GM19372 (cell line): Measurements from ENCODE around the gene MAP3K5.
"Not testable (repeated sequence)": the region's sequence is repeated elsewhere in the genome, so short reads cannot be mapped to it uniquely, and the experiment has no call there.

Experiments
- ATAC-seq: cut with Tn5 transposase; IDR thresholded peaks from one replicate; pipeline ENCODE4 v1.9.1; 2021; ENCODE audit warnings: mild to moderate bottlenecking, low read depth, moderate library complexity; ENCODE audit not compliant: unreplicated experiment

The MAP3K5 gene

DNA sequence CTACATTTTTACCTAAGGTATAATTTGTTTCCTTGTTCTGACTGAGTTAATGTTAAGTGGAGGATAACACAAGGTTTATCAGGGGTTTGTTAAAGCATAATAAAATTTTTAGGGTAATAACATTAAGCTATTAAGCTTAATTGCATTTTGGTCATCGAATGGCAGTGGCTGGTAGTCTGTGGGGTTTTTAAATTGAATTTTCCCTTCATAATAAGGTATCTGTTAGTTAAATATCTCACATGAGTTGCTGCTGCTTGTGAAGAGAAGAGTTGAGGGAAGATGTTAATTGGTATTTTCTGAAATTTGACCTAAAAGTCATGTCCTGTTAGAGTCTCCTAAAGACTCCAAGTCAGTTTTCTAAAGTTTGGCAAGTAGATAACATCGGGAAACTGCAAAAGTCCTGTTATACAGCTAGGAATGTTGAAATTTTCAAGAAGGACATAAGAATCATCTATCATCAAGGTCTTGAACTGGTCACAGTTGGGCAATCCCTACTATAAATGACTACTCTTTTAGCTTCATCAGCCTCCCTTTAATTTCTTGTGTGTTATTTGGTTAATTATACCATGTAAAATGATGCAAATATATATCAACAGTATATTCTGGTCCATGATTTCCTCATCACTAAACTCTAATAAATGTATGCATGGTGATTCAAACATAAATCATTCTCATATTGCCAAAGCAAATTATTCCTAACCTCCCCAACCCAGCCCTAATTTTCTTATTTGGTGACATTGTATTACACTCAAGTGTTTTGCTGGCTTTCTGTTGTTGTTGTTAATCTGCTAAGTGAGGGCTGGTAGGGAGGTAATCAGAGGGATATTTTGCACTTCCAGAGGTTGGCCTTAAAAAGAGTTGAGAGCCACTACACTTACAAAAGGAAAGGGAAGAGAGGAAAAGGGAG lies 64.0 kb downstream of the MAP3K5 start:
- ATAC-seq, result no peak

DNA sequence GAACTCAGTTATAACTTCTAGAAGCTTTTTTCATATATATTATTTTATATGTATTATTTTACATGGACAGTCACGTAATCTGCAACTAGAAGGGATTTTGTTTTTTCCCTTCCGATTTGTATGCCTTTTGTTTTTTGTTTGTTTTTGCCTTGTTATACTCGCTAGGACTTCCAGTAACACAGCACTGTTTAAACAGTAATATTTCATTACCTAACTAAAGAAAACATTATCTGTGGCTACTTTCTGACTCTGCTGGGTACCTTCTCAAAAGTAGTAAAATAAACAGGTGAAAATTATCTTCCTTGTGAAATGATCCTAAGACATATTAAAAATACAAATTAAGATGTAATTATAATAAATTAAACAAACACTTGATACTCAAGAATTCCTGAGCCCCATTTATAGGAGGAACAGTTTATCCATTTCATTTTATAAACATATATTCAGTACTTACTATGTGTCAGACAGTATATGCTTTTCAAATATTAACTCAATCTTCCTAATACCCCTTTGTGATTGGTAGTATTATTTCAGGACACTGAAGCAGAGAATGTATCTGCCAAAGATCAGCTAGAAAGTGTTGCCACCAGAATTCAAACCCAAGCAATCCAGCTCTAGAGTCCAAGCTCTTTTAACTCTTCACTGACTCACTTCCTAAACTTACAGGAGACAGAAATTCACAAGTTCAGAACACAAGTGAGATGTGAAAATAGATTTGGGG lies 65.3 kb downstream of the MAP3K5 start:
- no peak for ATAC-seq

GRCh38 chr6:136725124-136725523 lies 67.2 kb downstream of the MAP3K5 start:
- ATAC-seq, result no peak

DNA sequence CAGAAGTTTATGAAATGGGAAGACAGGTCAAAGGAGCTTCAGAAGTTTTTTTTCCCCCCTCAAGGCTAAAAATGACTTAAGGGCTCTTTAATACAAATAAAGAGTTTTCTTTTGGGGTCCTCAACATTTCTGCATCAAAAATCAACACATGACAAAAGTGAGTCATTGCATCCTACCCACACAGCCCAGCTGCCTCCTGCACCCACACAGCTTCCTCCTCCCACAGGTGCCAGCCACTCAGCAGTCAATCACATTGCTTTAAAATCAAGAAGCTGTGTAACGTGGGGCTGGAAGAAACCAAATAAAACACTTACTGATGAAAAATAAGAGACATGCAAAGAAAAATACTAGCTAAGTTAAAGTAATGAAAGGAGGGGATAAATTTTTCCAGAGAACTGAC lies 68.5 kb downstream of the MAP3K5 start:
- no peak for ATAC-seq

DNA sequence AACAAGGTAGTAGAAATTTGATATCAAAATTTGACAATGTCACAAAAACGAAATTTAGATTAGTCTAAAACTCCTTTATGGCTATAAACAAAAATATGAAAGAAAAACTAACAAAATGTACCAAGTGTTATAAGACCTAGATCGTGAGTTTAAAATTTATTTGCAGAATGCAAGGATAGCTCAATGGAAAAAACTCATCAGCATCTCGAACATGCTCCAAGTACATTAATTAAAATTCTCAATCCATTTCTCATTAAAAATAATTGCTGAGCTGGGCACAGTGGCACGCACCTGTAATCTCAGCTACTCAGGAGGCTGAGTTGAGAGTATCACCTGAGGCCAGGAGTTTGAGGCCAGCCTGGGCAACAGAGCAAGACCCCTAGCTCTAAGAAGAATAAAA lies 70.8 kb downstream of the MAP3K5 start:
- no peak for ATAC-seq

- ATAC-seq, result peak; percentile 56
These were observed 72.1 kb downstream of the MAP3K5 start for GRCh38 chr6:136720045-136720770.

DNA sequence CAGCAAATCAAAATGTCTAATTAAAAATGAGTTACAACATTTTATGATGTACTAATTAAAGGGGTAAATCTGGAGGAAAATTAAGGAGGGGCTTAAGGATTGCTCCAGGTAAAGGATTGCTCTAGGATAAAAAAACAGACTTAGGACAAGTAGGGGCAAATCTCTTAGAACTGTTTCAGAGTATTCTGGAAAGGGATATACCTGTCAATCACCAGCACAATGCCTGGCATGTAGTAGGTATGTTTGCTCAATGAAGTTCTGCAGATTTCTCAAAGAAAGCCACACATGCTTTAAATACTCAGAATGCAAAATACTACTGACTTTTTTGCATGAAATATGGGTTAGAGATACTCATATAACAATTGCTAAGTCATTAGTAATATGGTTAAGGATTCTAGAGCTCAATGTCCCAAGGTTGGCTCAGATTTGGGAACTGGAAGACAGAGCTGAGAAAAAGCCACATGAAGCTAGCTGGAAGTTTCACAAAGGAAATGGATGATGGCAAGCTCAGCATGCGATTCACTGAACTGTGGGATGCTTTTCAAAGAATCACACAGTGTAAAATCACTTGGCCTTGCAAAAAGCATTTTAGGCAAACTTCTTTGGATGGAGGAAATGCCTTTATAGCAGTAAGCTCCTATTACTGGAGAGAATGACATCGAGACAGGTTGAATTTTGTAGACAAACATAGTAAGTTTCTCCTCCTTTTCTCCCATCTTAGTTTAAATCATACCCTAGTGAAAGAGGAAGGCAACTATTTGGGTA lies 72.8 kb downstream of the MAP3K5 start:
- ATAC-seq, result peak; percentile 29

- ATAC-seq, result no peak
These were observed 73.8 kb downstream of the MAP3K5 start for GRCh38 chr6:136718476-136718875.

DNA sequence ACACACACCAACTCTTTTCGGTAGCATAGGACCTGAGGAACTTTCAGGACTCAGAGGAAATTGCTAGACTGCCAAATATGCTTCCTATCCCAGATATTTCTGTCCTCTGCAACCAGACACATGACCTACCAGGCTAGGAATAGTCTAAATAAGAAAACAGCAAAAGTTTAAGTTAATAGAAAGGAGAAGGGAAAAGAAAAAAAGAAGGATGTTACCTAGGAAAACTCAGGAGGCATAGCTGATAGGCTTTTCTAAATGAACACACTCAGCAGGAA lies 74.6 kb downstream of the MAP3K5 start:
- no peak for ATAC-seq

DNA sequence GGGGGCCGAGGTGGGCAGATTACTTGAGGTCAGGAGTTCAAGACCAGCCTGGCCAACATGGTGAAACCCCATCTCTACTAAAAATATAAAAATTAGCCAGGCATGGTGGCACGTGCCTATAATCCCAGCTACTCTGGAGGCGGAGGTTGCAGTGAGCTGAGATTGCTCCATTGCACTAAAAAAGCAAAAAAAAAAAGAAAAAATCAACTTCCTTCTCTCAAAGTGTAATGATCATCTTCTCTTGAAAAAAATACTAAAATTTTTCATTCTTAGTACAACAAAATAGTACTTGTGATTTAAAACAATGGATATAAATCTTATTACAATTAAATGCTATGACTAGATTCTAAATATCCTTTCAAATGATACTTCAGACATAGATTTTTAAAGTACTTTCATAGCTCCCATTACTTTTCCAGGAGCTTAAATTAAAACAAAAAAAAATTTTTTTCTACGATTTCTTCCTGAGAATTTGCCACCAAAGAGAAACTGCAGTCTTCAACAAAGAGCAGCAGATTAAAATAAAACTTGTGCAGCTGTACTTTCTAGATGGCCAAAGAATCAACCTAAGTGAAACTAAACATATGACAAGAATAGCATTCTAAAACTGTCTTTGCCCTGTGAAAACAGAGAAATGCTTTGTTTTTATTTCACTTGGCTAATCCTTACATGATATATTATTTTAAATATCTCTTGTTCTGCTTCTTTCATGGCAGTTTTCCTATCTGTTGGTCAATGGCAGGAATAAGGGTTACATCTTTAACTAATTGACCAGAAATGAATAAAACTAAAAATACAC lies 75.2 kb downstream of the MAP3K5 start:
- ATAC-seq, result no peak

GRCh38 chr6:136712642-136713041 lies 79.6 kb downstream of the MAP3K5 start:
- not testable (repeated sequence) for ATAC-seq

- ATAC-seq, result no peak
These were observed 80.6 kb downstream of the MAP3K5 start for GRCh38 chr6:136711644-136712043.

- no peak for ATAC-seq
These were observed 81.3 kb downstream of the MAP3K5 start for GRCh38 chr6:136710877-136711552.

DNA sequence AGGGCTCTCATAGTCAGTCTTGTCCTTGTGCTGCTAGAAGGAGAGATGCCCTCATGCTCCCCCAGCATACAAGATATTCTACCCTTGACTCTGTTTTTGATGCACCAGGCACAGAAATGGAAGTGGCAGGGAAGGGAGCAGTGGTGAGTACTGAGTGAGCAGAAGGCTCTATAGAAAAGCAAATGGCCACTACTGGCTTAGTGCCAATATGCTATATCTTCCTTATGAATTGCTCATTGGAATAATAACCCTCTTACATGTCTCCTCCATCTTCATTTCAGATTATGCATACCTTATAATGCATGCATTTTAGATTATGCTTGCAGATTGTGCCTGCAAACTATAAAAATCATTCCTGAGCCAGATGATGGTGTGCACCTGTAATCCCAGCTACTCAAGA lies 82.8 kb downstream of the MAP3K5 start:
- ATAC-seq, result no peak

DNA sequence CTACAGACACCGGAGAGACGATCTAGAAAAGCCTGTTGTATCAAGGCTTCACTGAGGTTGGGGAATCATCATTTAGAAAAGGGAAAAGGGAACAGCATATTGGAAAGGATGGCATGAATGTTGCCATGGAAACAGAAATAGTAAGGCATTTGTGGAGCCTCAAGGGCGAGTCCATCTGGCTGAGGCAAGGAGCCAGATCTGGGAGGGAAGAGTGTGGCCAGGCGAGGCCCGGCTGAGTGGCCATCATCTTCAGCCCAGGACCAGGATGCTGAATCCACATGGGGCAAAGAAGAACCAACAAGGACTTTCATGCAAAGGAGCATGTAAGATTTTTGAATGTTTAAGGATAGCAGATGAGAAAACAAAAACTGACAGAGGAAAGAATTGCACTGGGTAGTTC lies 85.8 kb downstream of the MAP3K5 start:
- ATAC-seq, result no peak

- no peak for ATAC-seq
These were observed 88.9 kb downstream of the MAP3K5 start for GRCh38 chr6:136703331-136703865.

GRCh38 chr6:136701045-136701444 lies 91.2 kb downstream of the MAP3K5 start:
- no peak for ATAC-seq

GRCh38 chr6:136699358-136699757 lies 92.9 kb downstream of the MAP3K5 start:
- no peak for ATAC-seq

- ATAC-seq, result no peak
These were observed 95.4 kb downstream of the MAP3K5 start for GRCh38 chr6:136696783-136697364.
